Measurements from ENCODE around the gene LRP1-AS. TPM values are rescaled to one million over a fixed set of nuclear protein-coding genes. Genes with fewer than 3 reads are reported as not detected.

The LRP1-AS gene
- total RNA-seq, 1 donor from 2014 or later = not detected

- Histone ChIP-seq H3K36me3 (peaks cover 0 to 53% of the 10 kb centered on the region in 2 donors), H3K4me3 (no peak overlapping the region), H3K27ac (peak overlapping the region; percentile 99), H3K4me1 (peaks cover 86% of the 10 kb centered on the region), H3K9me3 (no peaks in the 10 kb centered on the region), H3K27me3 (no peaks in the 10 kb centered on the region)
- TF ChIP-seq CTCF (IDR thresholded peaks at IDR 0.05) (no peak), POLR2A (IDR thresholded peaks at IDR 0.05) (no peak), POLR2AphosphoS5 (IDR thresholded peaks at IDR 0.05; ENCODE audit: insufficient read depth in 1 of 2, low read depth in 1 of 2) (no peak)
- no peak for DNase-seq (ENCODE audit: extremely low spot score in 2 of 2)
- intact Hi-C loops (cut with DNase I) = no loop called here
Measured at GRCh38 chr12:57139796-57140649, 7.4 kb downstream of the LRP1-AS start.

- intact Hi-C loops (cut with DNase I) = no loop called here
- H3K9me3 ChIP-seq = no peaks in the 10 kb centered on the region
- H3K27ac ChIP-seq = peak overlapping the region; percentile 99
- DNase-seq (ENCODE audit: extremely low spot score in 2 of 2) = no peak
- no peak overlapping the region for H3K4me3 ChIP-seq
- TF ChIP-seq POLR2A (IDR thresholded peaks at IDR 0.05) (no peak), POLR2AphosphoS5 (IDR thresholded peaks at IDR 0.05; ENCODE audit: insufficient read depth in 1 of 2, low read depth in 1 of 2) (peak in 1 of 2 donors; percentile 52)
- H3K36me3 ChIP-seq = peaks cover 0 to 40% of the 10 kb centered on the region in 2 donors
- H3K4me1 ChIP-seq = peaks cover 93% of the 10 kb centered on the region
- no peaks in the 10 kb centered on the region for H3K27me3 ChIP-seq
Measured at GRCh38 chr12:57138526-57139272, 8.7 kb downstream of the LRP1-AS start.

- intact Hi-C loops (cut with DNase I) = no loop called here
- Histone ChIP-seq H3K27ac (peak overlapping the region; percentile 99), H3K9me3 (no peaks in the 10 kb centered on the region), H3K4me3 (peak overlapping the region; percentile 15 to 23), H3K36me3 (peaks cover 0 to 12% of the 10 kb centered on the region in 2 donors), H3K4me1 (peaks cover 93% of the 10 kb centered on the region), H3K27me3 (no peaks in the 10 kb centered on the region)
- peak in 1 of 2 donors; percentile 88 for DNase-seq (ENCODE audit: extremely low spot score in 2 of 2)
- no peak for TF ChIP-seq CTCF (IDR thresholded peaks at IDR 0.05)
- no peak for TF ChIP-seq POLR2AphosphoS5 (IDR thresholded peaks at IDR 0.05; ENCODE audit: insufficient read depth in 1 of 2, low read depth in 1 of 2)
- no peak for TF ChIP-seq POLR2A (IDR thresholded peaks at IDR 0.05)
Measured at GRCh38 chr12:57135527-57136326, 11.7 kb downstream of the LRP1-AS start.

GRCh38 chr12:57134949-57135348 is 12.5 kb downstream of the LRP1-AS start:
- H3K27ac ChIP-seq = peak overlapping the region; percentile 99
- intact Hi-C loops (cut with DNase I) = no loop called here
- H3K4me3 ChIP-seq = no peak overlapping the region
- no peaks in the 10 kb centered on the region for H3K27me3 ChIP-seq
- no peaks in the 10 kb centered on the region for H3K9me3 ChIP-seq
- DNase-seq (ENCODE audit: extremely low spot score in 2 of 2) = no peak
- TF ChIP-seq POLR2A (IDR thresholded peaks at IDR 0.05) = no peak
- TF ChIP-seq POLR2AphosphoS5 (IDR thresholded peaks at IDR 0.05; ENCODE audit: insufficient read depth in 1 of 2, low read depth in 1 of 2) = no peak
- TF ChIP-seq CTCF (IDR thresholded peaks at IDR 0.05) = no peak
- peaks cover 0 to 10% of the 10 kb centered on the region in 2 donors for H3K36me3 ChIP-seq
- H3K4me1 ChIP-seq = peaks cover 96% of the 10 kb centered on the region

GRCh38 chr12:57133916-57134315 is 13.5 kb downstream of the LRP1-AS start:
- no peak for DNase-seq (ENCODE audit: extremely low spot score in 2 of 2)
- H3K9me3 ChIP-seq = no peaks in the 10 kb centered on the region
- H3K4me3 ChIP-seq = peak overlapping the region in 1 of 2 donors; percentile 90
- no peaks in the 10 kb centered on the region for H3K27me3 ChIP-seq
- H3K4me1 ChIP-seq = peaks cover 100% of the 10 kb centered on the region
- no peak for TF ChIP-seq POLR2A (IDR thresholded peaks at IDR 0.05)
- TF ChIP-seq POLR2AphosphoS5 (IDR thresholded peaks at IDR 0.05; ENCODE audit: insufficient read depth in 1 of 2, low read depth in 1 of 2) = no peak
- TF ChIP-seq CTCF (IDR thresholded peaks at IDR 0.05) = no peak
- H3K36me3 ChIP-seq = no peaks in the 10 kb centered on the region
- H3K27ac ChIP-seq = peak overlapping the region; percentile 99
- intact Hi-C loops (cut with DNase I) = no loop called here

Data from vagina (tissue), 2 donors.